ENCODE measurements around the gene WIPF2. TPM values are rescaled to one million over a fixed set of nuclear protein-coding genes. Genes with fewer than 3 reads are reported as not detected.
"Not testable (repeated sequence)": the region's sequence is repeated elsewhere in the genome, so short reads cannot be mapped to it uniquely, and the experiment has no call there.

The WIPF2 gene
- total RNA-seq, 1 donor from 2014 or later: 6.2 TPM

DNA sequence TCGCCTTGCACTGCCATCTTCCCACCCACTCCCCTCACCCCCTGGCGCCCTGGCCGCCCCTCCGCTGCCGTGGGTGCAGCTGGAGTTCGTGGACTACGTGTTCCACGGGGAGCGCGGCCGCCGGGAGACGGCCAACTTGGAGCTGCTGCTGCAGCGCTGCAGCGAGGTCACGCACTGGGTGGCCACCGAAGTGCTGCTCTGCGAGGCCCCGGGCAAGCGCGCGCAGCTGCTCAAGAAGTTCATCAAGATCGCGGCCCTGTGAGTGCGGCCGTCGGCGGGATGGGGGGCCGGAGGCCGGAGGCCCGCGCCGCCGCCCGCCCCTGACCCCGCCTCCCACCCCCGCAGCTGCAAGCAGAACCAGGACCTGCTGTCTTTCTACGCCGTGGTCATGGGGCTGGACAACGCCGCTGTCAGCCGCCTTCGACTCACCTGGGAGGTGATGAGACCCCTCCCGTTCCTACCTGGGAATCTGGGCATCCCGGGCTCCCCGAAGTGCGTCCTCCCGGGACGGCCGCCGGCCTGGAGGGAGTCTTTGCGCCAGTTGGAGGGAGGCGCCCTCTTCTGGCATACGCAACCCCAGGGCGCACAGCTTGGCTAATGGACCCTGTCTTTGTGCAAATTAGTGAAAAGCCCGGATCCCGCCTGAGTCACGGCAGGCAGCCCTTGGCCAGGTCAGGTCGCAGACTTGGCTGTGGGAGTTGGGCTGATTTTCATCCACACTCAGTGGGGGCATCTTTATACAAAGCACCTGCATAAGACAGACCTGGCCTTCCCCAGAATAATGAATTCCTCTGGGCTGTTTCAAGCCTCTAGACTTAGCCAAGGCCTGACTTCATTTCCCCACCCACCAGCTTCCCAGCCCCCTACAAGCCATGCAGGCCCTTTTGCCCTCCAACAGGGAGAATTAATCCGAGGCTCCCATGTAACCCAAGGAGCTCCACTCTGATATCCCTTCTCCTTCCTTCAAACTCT, 27.6 kb upstream of the WIPF2 start:
- peak; percentile 77 to 82 for DNase-seq (ENCODE audit: low read depth in 2 of 2)

DNA sequence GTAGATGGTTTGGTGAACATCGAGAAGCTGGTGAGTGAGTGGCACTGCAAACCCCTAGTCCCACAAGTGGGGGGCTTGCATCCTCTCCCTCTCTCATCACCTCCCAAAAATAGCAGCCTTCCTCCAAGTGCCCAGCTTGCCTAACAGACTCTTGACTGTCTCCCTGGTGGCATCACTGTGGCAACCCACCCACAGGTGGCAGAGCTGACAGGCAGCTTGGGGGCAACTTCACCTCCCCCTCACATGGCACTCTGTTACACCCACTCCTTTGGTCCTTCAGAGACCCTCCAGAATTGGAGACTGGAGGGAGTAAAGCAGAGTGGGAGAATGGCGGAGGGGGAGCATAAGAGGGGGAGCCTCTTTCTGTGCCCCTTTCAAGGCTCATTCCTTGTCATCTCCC, 26.1 kb upstream of the WIPF2 start:
- DNase-seq (ENCODE audit: low read depth in 2 of 2): no peak

DNA sequence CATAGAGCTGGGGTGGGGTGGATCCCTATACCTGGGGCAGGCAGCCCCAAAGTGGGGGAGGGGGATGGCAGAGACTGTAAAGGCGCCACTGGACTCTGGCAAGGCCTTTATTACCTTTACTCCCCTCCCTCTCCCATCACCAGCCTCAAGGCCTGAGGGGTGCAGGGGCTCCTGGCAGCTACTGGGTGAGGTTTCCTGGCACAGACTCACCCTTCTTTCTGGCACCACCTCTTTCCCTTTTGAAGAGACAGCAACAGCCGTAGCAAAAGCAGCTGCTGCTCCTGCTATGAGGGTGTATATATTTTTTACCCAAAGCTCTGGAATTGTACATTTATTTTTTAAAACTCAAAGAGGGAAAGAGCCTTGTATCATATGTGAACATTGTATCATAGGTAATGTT, 24.3 kb upstream of the WIPF2 start:
- DNase-seq (ENCODE audit: low read depth in 2 of 2): no peak

DNA sequence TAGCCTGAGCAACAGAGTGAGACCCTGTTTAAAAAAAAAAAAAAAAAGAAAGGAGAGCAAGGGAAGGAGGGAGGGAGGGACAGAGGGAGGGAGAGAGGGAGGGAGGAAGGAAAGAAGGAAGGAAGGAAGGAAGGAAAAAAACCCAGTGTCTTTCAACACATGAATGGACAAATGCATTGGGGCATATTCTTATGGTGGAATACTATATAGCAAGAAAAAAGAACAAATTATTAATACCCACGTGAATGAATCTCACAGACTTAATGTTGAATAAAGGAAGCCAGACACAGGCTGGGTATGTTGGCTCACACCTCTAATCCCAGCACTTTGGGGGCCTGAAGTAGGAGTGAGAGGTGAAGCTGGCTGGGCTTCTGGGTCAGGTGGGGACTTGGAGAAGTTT, 21.6 kb upstream of the WIPF2 start:
- no peak for DNase-seq (ENCODE audit: low read depth in 2 of 2)

GRCh38 chr17:40197965-40198456, 21.1 kb upstream of the WIPF2 start:
- not testable (repeated sequence) for DNase-seq (ENCODE audit: low read depth in 2 of 2)

DNA sequence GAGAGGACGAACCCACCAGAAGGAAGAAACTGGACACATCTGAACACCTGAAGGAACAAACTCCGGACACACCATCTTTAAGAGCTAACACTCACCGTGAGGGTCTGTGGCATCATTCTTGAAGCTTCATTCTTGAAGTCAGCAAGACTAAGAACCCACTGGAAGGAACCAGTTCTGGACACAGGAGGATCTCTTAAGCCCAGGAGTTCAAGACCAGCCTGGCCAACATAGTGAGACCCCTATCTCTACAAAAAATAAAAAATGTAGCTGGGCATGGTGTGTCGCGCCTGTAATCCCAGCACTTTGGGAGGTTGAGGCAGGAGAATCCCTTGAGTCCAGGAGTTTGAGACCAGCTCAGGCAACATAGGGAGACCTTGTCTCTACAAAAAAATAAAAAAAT, 20.5 kb upstream of the WIPF2 start:
- DNase-seq (ENCODE audit: low read depth in 2 of 2): no peak

GRCh38 chr17:40203131-40203530, 16.0 kb upstream of the WIPF2 start:
- peak; percentile 33 to 89 for DNase-seq (ENCODE audit: low read depth in 2 of 2)

GRCh38 chr17:40206193-40206592, 12.9 kb upstream of the WIPF2 start:
- peak in 1 of 2 donors; percentile 28 for DNase-seq (ENCODE audit: low read depth in 2 of 2)

GRCh38 chr17:40209404-40210093, 9.6 kb upstream of the WIPF2 start:
- DNase-seq (ENCODE audit: low read depth in 2 of 2): no peak

DNA sequence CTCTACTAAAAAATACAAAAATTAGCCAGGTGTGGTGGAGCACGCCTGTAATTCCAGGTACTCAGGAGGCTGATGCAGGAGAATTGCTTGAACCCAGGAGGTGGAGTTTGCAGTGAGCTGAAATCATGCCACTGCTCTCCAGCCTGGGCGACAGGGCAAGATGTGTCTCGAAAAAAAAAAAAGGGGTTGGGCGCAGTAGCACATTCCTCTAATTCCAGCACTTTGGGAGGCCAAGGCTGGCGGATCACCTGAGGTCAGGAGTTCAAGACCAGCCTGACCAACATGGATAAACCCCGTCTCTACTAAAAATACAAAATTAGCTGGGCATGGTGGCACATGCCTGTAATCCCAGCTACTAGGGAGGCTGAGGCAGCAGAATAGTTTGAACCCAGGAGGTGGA, 5.2 kb upstream of the WIPF2 start:
- not testable (repeated sequence) for DNase-seq (ENCODE audit: low read depth in 2 of 2)

DNA sequence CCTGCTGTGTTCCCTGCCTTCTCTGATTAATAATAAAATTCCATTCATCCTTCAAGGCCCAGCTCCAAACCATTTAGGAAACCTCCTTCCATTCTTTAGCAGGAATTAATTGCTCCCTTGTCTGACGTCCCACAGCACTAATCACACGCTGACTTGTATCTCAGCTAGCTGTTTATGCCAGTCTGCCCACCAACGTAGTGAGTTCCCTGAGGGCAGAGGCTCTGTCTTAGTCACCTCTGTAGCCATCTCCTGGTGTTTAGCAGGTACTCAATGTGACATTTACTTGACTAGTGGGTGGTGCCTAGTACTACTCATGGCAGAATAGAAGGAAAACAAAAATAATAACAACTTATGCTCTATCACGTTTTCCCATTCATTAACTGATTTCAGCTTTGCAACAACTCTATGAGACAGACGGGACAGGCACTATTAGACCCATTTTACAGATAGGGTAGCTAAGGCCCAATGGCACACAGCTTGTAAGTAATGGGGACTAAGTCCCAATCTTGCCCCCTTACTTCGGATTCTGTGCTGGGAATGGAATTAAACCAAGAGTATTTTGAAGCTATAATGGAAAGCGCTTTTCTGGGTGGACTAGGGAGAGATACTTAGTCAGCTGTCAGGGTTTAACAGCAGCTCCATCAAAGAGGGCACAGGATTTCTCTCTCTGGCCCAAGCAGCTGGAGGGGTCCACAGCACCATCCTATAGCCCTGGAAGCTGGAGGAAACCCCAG, 931 bp upstream of the WIPF2 start:
- no peak for DNase-seq (ENCODE audit: low read depth in 2 of 2)

DNA sequence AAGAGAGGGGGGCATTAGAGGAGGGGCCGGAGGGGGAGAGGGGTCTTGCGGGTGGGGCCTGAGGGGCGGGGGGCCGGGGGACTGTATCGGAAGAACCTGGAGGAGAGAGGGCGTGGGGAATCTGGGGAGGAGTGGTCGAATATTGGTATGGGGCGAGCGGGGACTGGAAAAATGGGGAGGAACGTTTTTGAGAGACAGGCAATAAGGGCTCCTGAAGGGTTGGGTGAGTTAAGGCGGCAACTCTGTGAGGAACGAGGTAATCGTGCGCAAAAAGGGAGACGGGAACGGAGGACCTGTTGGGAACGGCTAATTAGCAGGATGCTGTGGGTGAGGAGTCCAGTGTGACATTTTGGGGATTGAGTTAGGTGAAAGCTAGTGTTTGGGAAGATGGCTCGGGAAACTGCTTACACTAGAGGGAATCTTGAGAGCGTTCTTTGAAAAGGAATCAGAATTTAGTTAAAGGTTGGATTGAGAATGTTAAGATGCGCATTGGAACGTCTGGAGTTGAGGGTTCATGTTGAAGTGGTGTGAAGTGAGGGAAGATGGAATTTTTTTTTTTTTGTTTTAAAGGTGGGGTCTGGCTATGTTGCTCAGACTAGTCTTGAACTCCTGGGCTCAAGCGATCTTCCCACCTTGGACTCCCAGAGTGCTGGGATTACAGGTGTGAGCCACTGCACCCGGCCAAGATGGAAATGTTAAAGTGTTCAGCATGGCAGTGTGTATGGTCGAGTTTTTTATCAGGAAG, 662 bp downstream of the WIPF2 start:
- DNase-seq (ENCODE audit: low read depth in 2 of 2): peak in 1 of 2 donors; percentile 63

DNA sequence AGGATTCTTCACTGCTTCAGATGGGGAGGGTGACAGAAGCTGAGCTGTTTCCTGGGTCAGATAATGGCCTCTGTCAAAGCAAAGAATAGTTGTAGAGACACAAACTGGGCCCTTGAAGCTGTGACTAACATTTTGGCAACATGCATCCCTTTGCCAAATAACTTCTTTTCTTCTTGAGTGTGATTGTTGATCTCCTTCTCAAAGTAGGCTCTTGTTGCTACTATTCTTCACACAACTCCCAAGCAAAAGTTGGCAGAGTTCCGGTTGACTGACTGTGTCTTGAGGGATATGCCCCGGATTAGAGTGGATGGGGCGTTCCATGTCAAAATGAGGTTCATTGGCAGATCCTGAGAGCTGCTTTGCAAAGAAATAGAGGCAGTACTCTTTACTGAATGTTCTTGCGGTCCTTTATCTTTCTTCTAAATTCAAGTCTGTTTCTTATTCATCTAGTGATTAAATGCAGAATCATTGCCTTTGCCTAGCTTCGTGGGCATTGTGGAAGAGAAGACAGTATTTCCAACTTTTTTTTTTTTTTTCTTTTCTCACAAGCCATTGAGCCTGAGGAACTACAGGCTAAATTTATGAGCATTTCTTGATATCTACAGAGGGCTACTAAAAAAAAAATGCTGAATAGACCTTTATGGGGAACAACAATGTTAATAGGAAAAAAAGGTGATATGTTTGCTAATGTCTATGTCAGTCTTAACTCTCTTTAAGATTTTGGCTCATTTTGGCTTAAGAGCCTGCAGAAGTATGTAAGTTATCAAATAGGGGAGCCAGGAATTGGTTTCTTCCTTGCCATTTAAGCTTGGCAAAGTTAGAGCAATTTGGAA, 5.8 kb downstream of the WIPF2 start:
- DNase-seq (ENCODE audit: low read depth in 2 of 2): peak in 1 of 2 donors; percentile 4

- DNase-seq (ENCODE audit: low read depth in 2 of 2): not testable (repeated sequence)
These were observed 10.0 kb downstream of the WIPF2 start for GRCh38 chr17:40229146-40229545.

DNA sequence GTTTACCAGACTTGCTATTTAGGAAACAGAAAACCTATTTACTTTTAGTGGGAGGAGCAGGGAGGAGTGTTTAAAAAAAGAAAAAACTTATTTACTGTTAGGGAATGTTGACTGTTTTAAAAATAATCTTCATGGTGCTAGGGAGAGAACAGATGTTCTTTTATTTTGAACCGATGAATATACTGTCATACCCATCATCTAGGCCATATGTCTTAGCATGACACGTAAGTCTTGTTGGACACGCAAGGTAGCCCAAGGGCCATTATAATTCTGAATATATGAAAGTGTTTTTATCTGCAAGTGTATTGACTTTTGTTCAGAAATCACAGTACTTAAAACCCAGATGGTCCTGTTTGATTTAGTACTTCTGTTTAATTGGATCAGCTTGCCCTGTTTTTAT, 11.6 kb downstream of the WIPF2 start:
- DNase-seq (ENCODE audit: low read depth in 2 of 2): no peak

GRCh38 chr17:40231928-40232327, 12.8 kb downstream of the WIPF2 start:
- not testable (repeated sequence) for DNase-seq (ENCODE audit: low read depth in 2 of 2)

DNA sequence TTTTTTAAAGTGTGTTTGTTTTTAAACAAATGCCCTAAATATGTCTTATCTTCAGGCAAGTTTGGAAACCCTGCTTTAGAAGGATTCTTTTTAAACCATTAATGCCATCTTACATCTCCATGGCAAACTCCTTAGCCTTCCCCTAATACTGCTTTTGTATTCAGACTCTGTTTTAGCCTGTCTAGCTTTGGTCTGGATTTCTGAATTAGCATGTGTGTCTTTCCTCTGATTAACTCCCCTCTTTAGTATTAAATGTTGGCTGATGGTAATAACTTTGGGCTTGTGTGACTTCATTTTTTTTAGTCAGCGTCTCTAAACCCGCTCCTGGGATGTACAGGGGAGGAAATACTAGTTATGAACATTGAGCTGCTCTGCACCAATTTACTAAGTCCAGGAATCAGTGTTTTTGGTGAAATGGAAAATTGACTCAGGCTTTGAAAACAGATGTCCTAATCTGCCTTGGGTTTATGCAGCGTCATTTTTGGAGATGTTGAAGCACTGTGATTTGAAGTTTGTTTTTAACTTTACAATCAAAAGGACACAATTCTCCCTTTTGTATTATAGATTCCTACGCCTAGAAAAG, 22.2 kb downstream of the WIPF2 start:
- DNase-seq (ENCODE audit: low read depth in 2 of 2): no peak

- DNase-seq (ENCODE audit: low read depth in 2 of 2): no peak
These were observed 23.7 kb downstream of the WIPF2 start for GRCh38 chr17:40242774-40243173.

- DNase-seq (ENCODE audit: low read depth in 2 of 2): no peak
These were observed 24.7 kb downstream of the WIPF2 start for GRCh38 chr17:40243761-40244160.

GRCh38 chr17:40244255-40244654, 25.2 kb downstream of the WIPF2 start:
- DNase-seq (ENCODE audit: low read depth in 2 of 2): no peak

Measured in lung microvascular endothelial cell (primary cell).